Gastrocnemius medialis (tissue), 4 donors: ENCODE measurements around the gene AFF1. TPM values are rescaled to one million over a fixed set of nuclear protein-coding genes. Genes with fewer than 3 reads are reported as not detected.

Experiments used
- ATAC-seq, 2 donors: fragments of 150-250 bp; one replicate each; pipeline ENCODE4 v1.9.1; 2016
- DNase-seq, 2 donors: peaks; one replicate each; pipeline ENCODE4 v3.0.0-alpha.2; 2019
- H3K27ac ChIP-seq, 4 donors: fragments of 200-600 bp; sonication (generic); 1 replicate in 1 of 4; 2 replicates in 3 of 4; pipeline ENCODE4 v1.5.1; 2016 to 2018; ENCODE audit warnings: mild to moderate bottlenecking in 2 of 4, moderate library complexity in 1 of 4
- H3K27me3 ChIP-seq, 3 donors: fragments of 200-600 bp; sonication (generic) in 2 of 3; 1 replicate in 1 of 3; 2 replicates in 2 of 3; pipeline versions ENCODE4 v1.5.1 to v1.6.0; 2016 to 2019; ENCODE audit warnings: mild to moderate bottlenecking in 1 of 3, moderate library complexity in 1 of 3
- H3K36me3 ChIP-seq, 2 donors: fragments of 200-600 bp; sonication (generic) in 1 of 2; one replicate each; pipeline ENCODE4 v1.5.1; 2017 to 2018
- H3K4me1 ChIP-seq, 2 donors: fragments of 200-600 bp; sonication (generic) in 1 of 2; one replicate each; pipeline ENCODE4 v1.5.1; 2016 to 2017; ENCODE audit warnings: mild to moderate bottlenecking in 2 of 2
- H3K4me3 ChIP-seq, 4 donors: fragments of 200-600 bp; sonication (generic) in 3 of 4; 1 replicate in 1 of 4; 2 replicates in 3 of 4; pipeline ENCODE4 v1.5.1; 2016 to 2019; ENCODE audit warnings: mild to moderate bottlenecking in 2 of 4
- H3K9me3 ChIP-seq, 3 donors: fragments of 200-600 bp; sonication (generic) in 2 of 3; 1 replicate in 1 of 3; 2 replicates in 2 of 3; pipeline ENCODE4 v1.5.1; 2016 to 2019
- POLR2A ChIP-seq, 2 donors: fragments of 450-650 bp; IDR thresholded peaks; one replicate each; pipeline ENCODE4 v1.6.1; 2017; ENCODE audit warnings: antibody characterized with exemption in 2 of 2, mild to moderate bottlenecking in 2 of 2, moderate library complexity in 2 of 2
- in situ Hi-C, 4 donors: fragments of 200-750 bp; cut with MboI; loops; one replicate each; pipeline versions ENCODE4 v1.15.0 to v1.8.0; 2017; ENCODE audit warnings: low sequenced_read_pairs in 4 of 4
- intact Hi-C: fragments of 100-400 bp; cut with DNase I; formaldehyde crosslinking; loops from one replicate; pipeline ENCODE4 v1.15.1; 2023; ENCODE audit warnings: low total_unique reads
- total RNA-seq, 4 donors: library from RNA; depleted of rRNA; stranded (reverse); fragments of >200 nt; gene quantifications; one replicate each; pipeline versions ENCODE4 v1.1.0 to v1.2.3, GENCODE V29; 2016
- TF ChIP-seq, protein P1 (sequence below), 5 experiments: fragments of 450-650 bp in 3 of 5; fragments of 200-600 bp in 2 of 5; sonication (generic) in 2 of 5; IDR thresholded peaks in 4 of 5; conservative IDR thresholded peaks in 1 of 5; 1 replicate in 4 of 5; 2 replicates in 1 of 5; pipeline ENCODE4 v1.5.1; 2016 to 2019; ENCODE audit warnings: antibody characterized with exemption in 5 of 5, mild to moderate bottlenecking in 3 of 5, moderate library complexity in 3 of 5

The AFF1 gene
- total RNA-seq, 4 donors from 2014 or later, result 142 to 265 (median 197) TPM

DNA sequence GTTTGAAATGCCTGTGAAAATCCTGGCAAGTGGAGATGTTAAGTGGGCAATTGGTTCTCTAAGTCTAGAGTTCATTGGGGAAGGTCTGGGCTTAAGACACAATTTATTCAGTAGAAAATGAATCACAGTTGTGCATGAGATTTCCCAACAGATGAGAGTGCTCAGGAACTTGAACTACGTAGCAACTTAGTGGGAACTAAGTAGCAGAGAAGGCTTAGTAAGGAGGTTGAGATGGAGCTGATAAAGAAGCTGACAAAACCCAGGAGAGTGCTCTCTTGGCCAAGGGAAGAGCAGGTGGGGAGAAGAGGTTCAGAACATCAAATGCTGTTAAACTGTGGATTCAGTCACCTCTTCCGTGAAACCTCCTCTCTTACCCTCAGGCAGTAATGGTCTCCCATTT is 33.0 kb downstream of the AFF1 start:
- Histone ChIP-seq H3K27me3 (no peaks in the 10 kb centered on the region), H3K36me3 (peaks cover 0 to 4% of the 10 kb centered on the region in 2 donors), H3K27ac (no peak overlapping the region), H3K4me3 (no peak overlapping the region), H3K4me1 (peaks cover 20 to 21% of the 10 kb centered on the region in 2 donors), H3K9me3 (no peaks in the 10 kb centered on the region)
- TF ChIP-seq POLR2A (IDR thresholded peaks at IDR 0.05), result no peak
- TF ChIP-seq, protein P1, sequence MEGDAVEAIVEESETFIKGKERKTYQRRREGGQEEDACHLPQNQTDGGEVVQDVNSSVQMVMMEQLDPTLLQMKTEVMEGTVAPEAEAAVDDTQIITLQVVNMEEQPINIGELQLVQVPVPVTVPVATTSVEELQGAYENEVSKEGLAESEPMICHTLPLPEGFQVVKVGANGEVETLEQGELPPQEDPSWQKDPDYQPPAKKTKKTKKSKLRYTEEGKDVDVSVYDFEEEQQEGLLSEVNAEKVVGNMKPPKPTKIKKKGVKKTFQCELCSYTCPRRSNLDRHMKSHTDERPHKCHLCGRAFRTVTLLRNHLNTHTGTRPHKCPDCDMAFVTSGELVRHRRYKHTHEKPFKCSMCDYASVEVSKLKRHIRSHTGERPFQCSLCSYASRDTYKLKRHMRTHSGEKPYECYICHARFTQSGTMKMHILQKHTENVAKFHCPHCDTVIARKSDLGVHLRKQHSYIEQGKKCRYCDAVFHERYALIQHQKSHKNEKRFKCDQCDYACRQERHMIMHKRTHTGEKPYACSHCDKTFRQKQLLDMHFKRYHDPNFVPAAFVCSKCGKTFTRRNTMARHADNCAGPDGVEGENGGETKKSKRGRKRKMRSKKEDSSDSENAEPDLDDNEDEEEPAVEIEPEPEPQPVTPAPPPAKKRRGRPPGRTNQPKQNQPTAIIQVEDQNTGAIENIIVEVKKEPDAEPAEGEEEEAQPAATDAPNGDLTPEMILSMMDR (IDR thresholded peaks at IDR 0.05 in 4 of 5, conservative IDR thresholded peaks at IDR 0.05 in 1 of 5), result no peak
- intact Hi-C loops, result no loop called here
- ATAC-seq (no peak), DNase-seq (no peak)
- in situ Hi-C loops, result no loop called here

DNA sequence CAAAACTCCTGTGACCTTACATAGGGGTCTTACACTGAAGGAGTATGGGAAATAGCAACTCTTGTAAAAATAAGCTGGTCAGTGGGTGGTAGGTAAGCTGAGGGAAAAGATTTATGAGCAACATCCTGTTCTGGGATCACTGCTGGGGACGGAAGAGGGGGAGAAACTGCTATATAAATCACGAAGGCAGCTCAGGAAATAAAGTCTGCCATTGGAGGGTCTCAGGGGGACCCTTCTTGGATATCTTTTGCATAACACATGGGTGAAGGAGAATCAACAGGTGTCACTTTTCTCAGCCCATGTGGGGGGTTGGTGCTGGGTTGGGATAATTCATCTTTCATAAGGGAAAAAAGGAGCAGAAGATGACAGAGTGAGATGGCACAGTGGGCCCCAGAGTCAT is 33.7 kb downstream of the AFF1 start:
- no peaks in the 10 kb centered on the region for H3K9me3 ChIP-seq
- intact Hi-C loops, result no loop called here
- TF ChIP-seq POLR2A (IDR thresholded peaks at IDR 0.05), result no peak
- TF ChIP-seq, protein P1 (IDR thresholded peaks at IDR 0.05 in 4 of 5, conservative IDR thresholded peaks at IDR 0.05 in 1 of 5), result no peak
- peaks cover 25 to 26% of the 10 kb centered on the region in 2 donors for H3K4me1 ChIP-seq
- no peak for DNase-seq
- H3K4me3 ChIP-seq, result no peak overlapping the region
- no peak overlapping the region for H3K27ac ChIP-seq
- ATAC-seq, result no peak
- in situ Hi-C loops, result no loop called here
- H3K36me3 ChIP-seq, result peaks cover 0 to 4% of the 10 kb centered on the region in 2 donors
- H3K27me3 ChIP-seq, result no peaks in the 10 kb centered on the region

DNA sequence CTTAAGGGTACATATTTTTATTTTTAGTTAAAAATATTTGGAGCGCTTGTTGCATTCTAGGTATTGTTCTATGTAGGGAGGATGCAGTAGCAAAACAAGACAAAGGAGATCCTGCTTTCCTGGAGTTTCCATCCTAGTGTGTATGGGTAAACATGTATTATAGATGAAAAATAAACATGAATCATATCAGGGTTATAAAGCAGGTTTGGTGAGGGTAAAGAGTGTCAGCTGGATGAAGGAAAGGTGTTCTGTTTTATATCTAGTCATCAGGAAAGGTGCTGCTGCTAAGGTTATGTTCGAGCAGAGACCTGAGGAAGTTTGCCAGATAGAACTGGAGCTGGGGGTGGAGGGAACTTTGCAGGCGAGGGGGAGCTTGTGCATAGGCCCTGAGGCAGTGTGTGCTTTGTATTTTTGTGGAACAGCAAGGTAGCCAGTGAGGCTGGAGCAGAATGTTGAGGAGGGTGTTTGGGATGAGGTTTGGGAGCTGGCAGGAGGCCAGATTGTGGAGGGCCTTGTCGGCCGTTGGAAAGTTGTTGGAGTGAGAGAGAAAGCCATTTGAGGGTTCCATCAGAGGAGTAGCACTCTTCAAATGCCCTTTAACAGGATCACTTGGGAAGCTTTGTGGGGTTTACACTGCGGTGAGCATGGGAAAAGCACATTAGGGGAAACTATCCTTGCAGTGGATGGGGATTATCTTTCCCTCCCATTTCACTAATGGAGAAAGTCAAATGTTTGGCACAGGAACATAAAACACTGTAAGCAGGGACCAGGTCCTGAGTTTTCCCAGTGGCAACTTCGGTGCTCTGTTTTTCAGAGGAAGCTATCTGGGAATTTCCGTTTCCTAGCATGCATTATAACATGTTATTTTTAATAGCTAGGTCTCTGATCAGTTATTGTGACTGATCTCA is 35.9 kb downstream of the AFF1 start:
- ATAC-seq (no peak), DNase-seq (no peak)
- Histone ChIP-seq H3K4me3 (no peak overlapping the region), H3K9me3 (no peaks in the 10 kb centered on the region), H3K27ac (no peak overlapping the region), H3K4me1 (peaks cover 25 to 26% of the 10 kb centered on the region in 2 donors), H3K27me3 (no peaks in the 10 kb centered on the region), H3K36me3 (peaks cover 0 to 4% of the 10 kb centered on the region in 2 donors)
- TF ChIP-seq POLR2A (IDR thresholded peaks at IDR 0.05), result no peak
- TF ChIP-seq, protein P1 (IDR thresholded peaks at IDR 0.05 in 4 of 5, conservative IDR thresholded peaks at IDR 0.05 in 1 of 5), result no peak
- intact Hi-C loops (no loop called here), in situ Hi-C loops (no loop called here)

DNA sequence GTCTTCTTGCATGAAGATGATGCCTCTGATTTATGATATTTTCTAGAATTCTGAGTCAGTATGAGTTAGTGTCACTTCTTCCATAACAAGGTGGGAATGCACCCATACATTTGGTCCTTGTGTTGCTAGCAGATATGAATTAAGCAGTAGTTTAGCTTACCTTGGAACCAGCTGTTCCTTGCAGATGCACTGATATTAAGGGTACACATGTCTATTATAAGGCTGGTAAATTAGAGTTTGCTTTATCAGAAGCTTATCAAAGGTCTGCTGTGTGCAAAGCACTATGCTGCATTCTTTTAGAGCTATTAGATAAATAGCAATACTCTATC is 36.5 kb downstream of the AFF1 start:
- in situ Hi-C loops (no loop called here), intact Hi-C loops (no loop called here)
- no peak for ATAC-seq
- Histone ChIP-seq H3K27me3 (no peaks in the 10 kb centered on the region), H3K36me3 (peaks cover 0 to 4% of the 10 kb centered on the region in 2 donors), H3K4me3 (no peak overlapping the region), H3K27ac (no peak overlapping the region), H3K9me3 (no peaks in the 10 kb centered on the region), H3K4me1 (peaks cover 23 to 26% of the 10 kb centered on the region in 2 donors)
- TF ChIP-seq, protein P1 (IDR thresholded peaks at IDR 0.05 in 4 of 5, conservative IDR thresholded peaks at IDR 0.05 in 1 of 5), result no peak
- TF ChIP-seq POLR2A (IDR thresholded peaks at IDR 0.05), result no peak
- DNase-seq, result no peak
